Keratinocyte (primary cell): ENCODE data around the gene BUD23. TPM values are rescaled to one million over a fixed set of nuclear protein-coding genes. Genes with fewer than 3 reads are reported as not detected.

Experiments used
- DNase-seq: peaks from one replicate; pipeline ENCODE4 v3.0.0-alpha.2; 2011; ENCODE audit warnings: low read depth, missing footprints, low spot score
- FAIRE-seq: peaks from 2 replicates; lab custom pipeline; 2011; peaks lifted over from hg19 to GRCh38; lab: Jason Lieb, UNC
- H2AFZ ChIP-seq: 2 replicates; pipeline ENCODE4 v1.6.0; 2012; ENCODE audit warnings: low read length, control low read depth, inconsistent platforms; ENCODE audit not compliant: control insufficient read depth
- H3K27ac ChIP-seq: 2 replicates; pipeline ENCODE4 v1.5.1; 2011; ENCODE audit warnings: low read length; ENCODE audit not compliant: control insufficient read depth, insufficient read depth
- H3K27me3 ChIP-seq: 3 replicates; pipeline ENCODE4 v1.6.0; 2011; ENCODE audit warnings: low read length; ENCODE audit not compliant: control insufficient read depth, insufficient read depth; ENCODE audit errors: extremely low read depth
- H3K36me3 ChIP-seq, 2 experiments: 2 replicates in 1 of 2; 3 replicates in 1 of 2; pipeline ENCODE4 v1.5.1; 2011; ENCODE audit warnings: low read length in 2 of 2, mild to moderate bottlenecking in 1 of 2; ENCODE audit not compliant: control insufficient read depth in 2 of 2, insufficient read depth in 2 of 2; ENCODE audit errors: extremely low read depth in 1 of 2
- H3K4me1 ChIP-seq: 3 replicates; pipeline ENCODE4 v1.5.1; 2011; ENCODE audit warnings: low read length; ENCODE audit not compliant: control insufficient read depth, insufficient read depth; ENCODE audit errors: extremely low read depth
- H3K4me2 ChIP-seq: 3 replicates; pipeline ENCODE4 v1.6.0; 2011; ENCODE audit warnings: low read depth, low read length; ENCODE audit not compliant: control insufficient read depth, insufficient read depth; ENCODE audit errors: extremely low read depth
- H3K4me3 ChIP-seq, 3 experiments: fragments of 200-600 bp in 1 of 3; sonication (generic) in 1 of 3; 2 replicates in 2 of 3; 3 replicates in 1 of 3; pipeline ENCODE4 v1.5.1; 2011 to 2016; ENCODE audit warnings: low read length in 3 of 3, mild to moderate bottlenecking in 3 of 3, control low read depth in 2 of 3, inconsistent platforms in 1 of 3, low read depth in 1 of 3, mixed read lengths in 1 of 3, mixed run types in 1 of 3, moderate library complexity in 1 of 3; ENCODE audit not compliant: control insufficient read depth in 2 of 3, insufficient read depth in 2 of 3; ENCODE audit errors: extremely low read depth in 1 of 3
- H3K79me2 ChIP-seq: 2 replicates; pipeline ENCODE4 v1.6.0; 2012; ENCODE audit warnings: low read length; ENCODE audit not compliant: control insufficient read depth, insufficient read depth
- H3K9ac ChIP-seq: 3 replicates; pipeline ENCODE4 v1.6.0; 2011; ENCODE audit warnings: low read length; ENCODE audit not compliant: control insufficient read depth, insufficient read depth; ENCODE audit errors: extremely low read depth
- H3K9me1 ChIP-seq: 3 replicates; pipeline ENCODE4 v1.6.0; 2011; ENCODE audit warnings: low read length; ENCODE audit not compliant: control insufficient read depth, insufficient read depth; ENCODE audit errors: extremely low read depth
- H3K9me3 ChIP-seq: 2 replicates; pipeline ENCODE4 v1.5.1; 2012; ENCODE audit warnings: low read depth, low read length; ENCODE audit not compliant: control insufficient read depth
- H4K20me1 ChIP-seq: 3 replicates; pipeline ENCODE4 v1.6.0; 2011; ENCODE audit warnings: low read length; ENCODE audit not compliant: control insufficient read depth, insufficient read depth; ENCODE audit errors: extremely low read depth
- CTCF ChIP-seq, 3 experiments: IDR thresholded peaks in 1 of 3; conservative IDR thresholded peaks in 1 of 3; optimal IDR thresholded peaks in 1 of 3; 2 replicates in 2 of 3; 3 replicates in 1 of 3; pipeline versions ENCODE3 to v1.5.1; 2011; ENCODE audit warnings: low read length in 3 of 3, mild to moderate bottlenecking in 3 of 3, moderate library complexity in 2 of 3, control low read depth in 1 of 3, inconsistent platforms in 1 of 3; ENCODE audit not compliant: insufficient read depth in 2 of 3; ENCODE audit errors: extremely low read depth in 1 of 3
- EZH2 ChIP-seq: IDR thresholded peaks from one replicate; pipeline ENCODE4 v1.6.1; 2012; ENCODE audit warnings: inconsistent platforms, mild to moderate bottlenecking, low read length, moderate library complexity
- dilution Hi-C: fragments of 300-500 bp; cut with MboI; formaldehyde crosslinking; loops from one replicate; pipeline ENCODE4 v1.7.0; 2020; ENCODE audit warnings: low sequenced_read_pairs; ENCODE audit not compliant: extremely low pct_ligation_motif_present
- polyA plus RNA-seq, 5 experiments: library from polyadenylated mRNA; depleted of rRNA in 3 of 5; stranded (reverse) in 3 of 5; stranded (forward) in 1 of 5; unstranded in 1 of 5; fragments of >200 nt; gene quantifications; 1 replicate in 1 of 5; 2 replicates in 3 of 5; 3 replicates in 1 of 5; pipeline versions ENCODE4 v1.2.1 to v1.2.3, GENCODE V29; 2011 to 2012; ENCODE audit warnings: missing spikeins in 2 of 5, low read depth in 1 of 5, low replicate concordance in 1 of 5

Gene BUD23
- polyA plus RNA-seq, 1 donor (not counting 4 experiments of a cell fraction or from before 2014, with no cell fraction given): 72.0 TPM

- Histone ChIP-seq H4K20me1 (no peaks in the 10 kb centered on the region), H3K4me2 (no peak overlapping the region), H3K27me3 (no peaks in the 10 kb centered on the region), H3K9me1 (no peaks in the 10 kb centered on the region), H3K9ac (no peak overlapping the region), H3K9me3 (no peaks in the 10 kb centered on the region), H3K4me1 (peaks cover 7% of the 10 kb centered on the region), H3K27ac (no peak overlapping the region), H2AFZ (no peak overlapping the region), H3K4me3 (no peak overlapping the region), H3K36me3 (no peaks in the 10 kb centered on the region), H3K79me2 (no peaks in the 10 kb centered on the region)
- TF ChIP-seq EZH2: no peak
- no peak for TF ChIP-seq CTCF (optimal IDR thresholded peaks at IDR 0.05 in 1 of 3, IDR thresholded peaks at IDR 0.05 in 1 of 3, conservative IDR thresholded peaks at IDR 0.05 in 1 of 3; ENCODE audit: extremely low read depth in 1 of 3, insufficient read depth in 2 of 3, low read length in 3 of 3)
- dilution Hi-C loops: no loop called here
- FAIRE-seq (no peak), DNase-seq (no peak)
These were observed 47.8 kb upstream of the BUD23 start for GRCh38 chr7:73635428-73636200.

GRCh38 chr7:73638911-73639310 lies 44.5 kb upstream of the BUD23 start:
- no peak for TF ChIP-seq EZH2
- TF ChIP-seq CTCF (optimal IDR thresholded peaks at IDR 0.05 in 1 of 3, IDR thresholded peaks at IDR 0.05 in 1 of 3, conservative IDR thresholded peaks at IDR 0.05 in 1 of 3; ENCODE audit: extremely low read depth in 1 of 3, insufficient read depth in 2 of 3, low read length in 3 of 3): no peak
- H3K9ac ChIP-seq: no peak overlapping the region
- H3K27ac ChIP-seq: no peak overlapping the region
- H3K4me3 ChIP-seq: no peak overlapping the region
- no peaks in the 10 kb centered on the region for H3K9me3 ChIP-seq
- DNase-seq (no peak), FAIRE-seq (no peak)
- H3K9me1 ChIP-seq: no peaks in the 10 kb centered on the region
- dilution Hi-C loops: no loop called here
- no peak overlapping the region for H3K4me2 ChIP-seq
- H3K27me3 ChIP-seq: no peaks in the 10 kb centered on the region
- no peaks in the 10 kb centered on the region for H3K79me2 ChIP-seq
- no peaks in the 10 kb centered on the region for H4K20me1 ChIP-seq
- H3K36me3 ChIP-seq: no peaks in the 10 kb centered on the region
- no peak overlapping the region for H2AFZ ChIP-seq
- H3K4me1 ChIP-seq: peaks cover 7% of the 10 kb centered on the region
